ENCODE data around the gene CFAP74. TPM values are rescaled to one million over a fixed set of nuclear protein-coding genes. Genes with fewer than 3 reads are reported as not detected.

The CFAP74 gene
- polyA plus RNA-seq, 4 donors = 0.06 to 2.2 TPM; not detected in 2

DNA sequence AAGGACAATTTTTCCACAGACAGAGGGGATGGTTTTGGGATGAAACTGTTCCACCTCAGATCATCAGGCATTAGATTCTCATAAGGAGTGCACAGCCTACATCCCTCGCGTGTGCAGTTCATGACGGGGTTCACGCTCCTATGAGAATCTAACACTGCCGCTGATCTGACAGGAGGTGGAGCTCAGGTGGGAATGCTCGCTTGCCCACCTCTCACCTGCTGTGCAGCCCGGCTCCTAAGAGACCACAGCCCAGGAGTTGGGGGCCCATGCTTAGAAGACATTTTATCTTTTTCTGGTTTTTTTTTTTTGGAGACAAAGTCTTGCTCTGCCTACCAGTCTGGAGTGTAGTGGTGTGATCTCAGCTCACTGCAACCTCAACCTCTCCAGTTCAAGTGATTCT, 128.7 kb downstream of the CFAP74 start:
- no peak for FAIRE-seq
- WGBS, 3 donors = 97 to 99% (median 97%) methylated on average over 7 of the region's 7 CpGs
- H3K9me3 ChIP-seq (ENCODE audit: control insufficient read depth in 2 of 2, insufficient read depth in 1 of 2, low read depth in 1 of 2, low read length in 1 of 2) = no peaks in the 10 kb centered on the region
- H3K36me3 ChIP-seq (ENCODE audit: control insufficient read depth in 3 of 3, insufficient read depth in 2 of 3, low read depth in 1 of 3, low read length in 3 of 3) = peaks cover 0 to 71% (median 5%) of the 10 kb centered on the region in 3 donors
- DNase-seq = no peak
- no peak overlapping the region for H3K27ac ChIP-seq (ENCODE audit: low read depth in 1 of 3, low read length in 2 of 3)
- no peaks in the 10 kb centered on the region for H3K27me3 ChIP-seq (ENCODE audit: control insufficient read depth in 3 of 3, insufficient read depth in 3 of 3, low read length in 3 of 3)
- H3K4me3 ChIP-seq (ENCODE audit: low read depth in 1 of 3, low read length in 3 of 3) = no peak overlapping the region
- H3K4me1 ChIP-seq (ENCODE audit: control insufficient read depth in 3 of 3, insufficient read depth in 2 of 3, low read depth in 1 of 3, low read length in 2 of 3) = peaks cover 3 to 24% (median 6%) of the 10 kb centered on the region in 3 donors

DNA sequence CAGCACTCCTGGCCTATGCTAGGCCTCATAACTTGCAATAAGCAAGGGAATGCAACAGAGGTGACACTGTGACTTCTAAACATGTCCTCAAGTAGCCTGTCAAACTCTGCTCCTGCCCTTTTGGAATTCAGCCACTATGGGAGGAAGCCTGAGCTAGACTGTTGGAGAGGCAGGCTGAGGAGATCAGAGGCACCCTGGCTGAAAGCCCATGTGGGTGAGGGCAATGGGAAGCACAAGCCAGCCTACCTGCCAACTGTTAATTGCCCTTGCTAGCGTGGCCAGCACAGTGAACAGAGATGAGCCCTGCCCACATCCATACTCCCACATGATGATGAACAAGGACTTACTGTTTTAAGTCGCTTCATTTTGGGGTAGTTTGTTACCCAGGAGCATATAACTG, 130.4 kb downstream of the CFAP74 start:
- Histone ChIP-seq H3K36me3 (ENCODE audit: control insufficient read depth in 3 of 3, insufficient read depth in 2 of 3, low read depth in 1 of 3, low read length in 3 of 3) (peaks cover 0 to 59% (median 5%) of the 10 kb centered on the region in 3 donors), H3K4me1 (ENCODE audit: control insufficient read depth in 3 of 3, insufficient read depth in 2 of 3, low read depth in 1 of 3, low read length in 2 of 3) (peaks cover 3 to 16% (median 6%) of the 10 kb centered on the region in 3 donors), H3K9me3 (ENCODE audit: control insufficient read depth in 2 of 2, insufficient read depth in 1 of 2, low read depth in 1 of 2, low read length in 1 of 2) (no peaks in the 10 kb centered on the region), H3K27me3 (ENCODE audit: control insufficient read depth in 3 of 3, insufficient read depth in 3 of 3, low read length in 3 of 3) (no peaks in the 10 kb centered on the region), H3K27ac (ENCODE audit: low read depth in 1 of 3, low read length in 2 of 3) (peak overlapping the region in 1 of 3 donors; percentile 34), H3K4me3 (ENCODE audit: low read depth in 1 of 3, low read length in 3 of 3) (no peak overlapping the region)
- FAIRE-seq = no peak
- peak in 1 of 2 donors; percentile 90 for DNase-seq
- WGBS, 3 donors = 15 to 64% (median 36%) methylated on average over 2 of the region's 2 CpGs

DNA sequence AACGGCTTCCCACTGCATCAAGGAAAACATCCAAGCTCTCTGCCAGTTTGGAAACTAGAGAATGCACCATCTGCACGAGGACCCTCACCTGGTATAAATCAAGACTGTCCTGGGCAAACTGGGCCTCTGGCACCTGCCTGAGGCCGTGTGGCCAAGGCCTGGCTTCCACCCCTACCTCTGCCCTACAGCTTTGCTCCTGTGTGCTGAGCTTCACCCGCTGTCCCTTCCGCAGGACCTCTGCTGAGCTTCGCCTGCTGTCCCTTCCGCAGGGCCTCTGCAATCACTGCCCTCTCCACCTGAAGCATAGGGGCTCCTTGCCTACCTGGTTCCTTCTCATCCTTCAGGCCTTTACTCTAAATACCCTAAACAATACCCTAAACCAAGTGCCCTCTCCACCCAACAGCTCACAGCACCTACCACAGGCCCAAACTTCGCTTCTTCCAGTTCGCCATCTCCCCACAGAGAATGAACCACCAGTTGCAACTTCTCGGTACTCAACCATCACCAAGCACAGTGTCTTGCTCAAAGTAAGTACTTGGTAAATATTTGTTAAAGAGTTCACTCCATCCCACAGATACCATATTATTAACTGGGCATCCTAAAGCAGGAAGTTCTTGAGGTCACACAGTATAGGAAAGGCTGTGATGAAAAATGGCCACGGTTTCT, 131.1 kb downstream of the CFAP74 start:
- no peak overlapping the region for H3K4me3 ChIP-seq (ENCODE audit: low read depth in 1 of 3, low read length in 3 of 3)
- no peaks in the 10 kb centered on the region for H3K27me3 ChIP-seq (ENCODE audit: control insufficient read depth in 3 of 3, insufficient read depth in 3 of 3, low read length in 3 of 3)
- no peaks in the 10 kb centered on the region for H3K9me3 ChIP-seq (ENCODE audit: control insufficient read depth in 2 of 2, insufficient read depth in 1 of 2, low read depth in 1 of 2, low read length in 1 of 2)
- peaks cover 0 to 14% (median 3%) of the 10 kb centered on the region in 3 donors for H3K4me1 ChIP-seq (ENCODE audit: control insufficient read depth in 3 of 3, insufficient read depth in 2 of 3, low read depth in 1 of 3, low read length in 2 of 3)
- 76 to 81% (median 80%) methylated on average over 11 of the region's 11 CpGs for WGBS, 3 donors
- FAIRE-seq (no peak), DNase-seq (no peak)
- H3K36me3 ChIP-seq (ENCODE audit: control insufficient read depth in 3 of 3, insufficient read depth in 2 of 3, low read depth in 1 of 3, low read length in 3 of 3) = peaks cover 0 to 56% (median 5%) of the 10 kb centered on the region in 3 donors
- no peak overlapping the region for H3K27ac ChIP-seq (ENCODE audit: low read depth in 1 of 3, low read length in 2 of 3)

Other genes starting within 250 kb of the CFAP74 start
- 10 to 100 TPM; 56.2 to 84.1 (median 68.9) TPM for gene NADK, start 225.3 kb downstream of the CFAP74 start, polyA plus RNA-seq
- gene GNB1, start 112.7 kb downstream of the CFAP74 start, polyA plus RNA-seq = 100 to 1,000 TPM; 169 to 214 (median 192) TPM
- gene CALML6, start 88.5 kb downstream of the CFAP74 start, polyA plus RNA-seq = 1 to 10 TPM in 1 of 4 donors, under 1 TPM in 1, not detected in 2; 0.18 to 2.6 TPM
- 10 to 100 TPM in 1 of 4 donors, 1 to 10 TPM in 3; 4.1 to 50.5 (median 5.4) TPM for gene TMEM52, start 84.5 kb downstream of the CFAP74 start, polyA plus RNA-seq
- gene GABRD, start 15.6 kb upstream of the CFAP74 start, polyA plus RNA-seq = under 1 TPM in 2 of 4 donors, not detected in 2; 0.40 to 0.55 TPM
- 100 to 1,000 TPM in 2 of 4 donors, 10 to 100 TPM in 2; 44.2 to 252 (median 144) TPM for gene PRKCZ, start 46.6 kb upstream of the CFAP74 start, polyA plus RNA-seq
- 10 to 100 TPM; 20.6 to 52.3 (median 45.4) TPM for gene FAAP20, start 191.0 kb upstream of the CFAP74 start, polyA plus RNA-seq
- 10 to 100 TPM in 2 of 4 donors, 1 to 10 TPM in 2; 4.2 to 45.1 (median 11.6) TPM for gene SKI, start 224.5 kb upstream of the CFAP74 start, polyA plus RNA-seq

Data from small intestine (tissue), 7 donors.